CD14-positive monocyte (primary cell): ENCODE results near the gene SPATA20. TPM values are rescaled to one million over a fixed set of nuclear protein-coding genes. Genes with fewer than 3 reads are reported as not detected.

Experiments
- DNase-seq, 3 donors: peaks; one replicate each; pipeline ENCODE4 v3.0.0-alpha.2; 2011 to 2022
- H2AFZ ChIP-seq: 2 replicates; pipeline ENCODE4 v1.6.0; 2012; ENCODE audit warnings: mild to moderate bottlenecking, low read depth, low read length, inconsistent platforms; ENCODE audit not compliant: insufficient read depth, poor library complexity, severe bottlenecking
- H3K27ac ChIP-seq, 2 donors: 1 replicate in 1 of 2; 2 replicates in 1 of 2; pipeline ENCODE4 v1.5.1; 2012 to 2013; ENCODE audit warnings: low read length in 2 of 2, control low read depth in 1 of 2, inconsistent platforms in 1 of 2, low read depth in 1 of 2, mild to moderate bottlenecking in 1 of 2
- H3K27me3 ChIP-seq, 2 donors: one replicate each; pipeline versions ENCODE4 v1.6.0 to v1.6.1; 2011 to 2013; ENCODE audit warnings: low read length in 2 of 2; ENCODE audit not compliant: control insufficient read depth in 2 of 2, insufficient read depth in 2 of 2
- H3K36me3 ChIP-seq, 2 donors: replicated peaks in 1 of 2; 1 replicate in 1 of 2; 2 replicates in 1 of 2; pipeline versions ENCODE4 v1.5.1 to v1.6.1; 2012 to 2013; ENCODE audit warnings: low read length in 2 of 2, control low read depth in 1 of 2, inconsistent platforms in 1 of 2, mild to moderate bottlenecking in 1 of 2; ENCODE audit not compliant: insufficient read depth in 2 of 2, control insufficient read depth in 1 of 2
- H3K4me1 ChIP-seq, 2 donors: 1 replicate in 1 of 2; 2 replicates in 1 of 2; pipeline versions ENCODE4 v1.5.1 to v1.6.1; 2012 to 2013; ENCODE audit warnings: low read length in 2 of 2, control low read depth in 1 of 2, inconsistent platforms in 1 of 2, mild to moderate bottlenecking in 1 of 2, moderate library complexity in 1 of 2; ENCODE audit not compliant: insufficient read depth in 2 of 2, control insufficient read depth in 1 of 2
- H3K4me2 ChIP-seq: replicated peaks from 2 replicates; pipeline ENCODE3; 2012; ENCODE audit warnings: low read length, moderate library complexity, mild to moderate bottlenecking; ENCODE audit not compliant: poor library complexity, severe bottlenecking; ENCODE audit errors: extremely low read depth
- H3K4me3 ChIP-seq, 3 experiments: fragments of 200-600 bp in 1 of 3; sonication (generic) in 1 of 3; replicated peaks in 1 of 3; 1 replicate in 2 of 3; 2 replicates in 1 of 3; pipeline ENCODE4 v1.5.1; 2011 to 2013; ENCODE audit warnings: low read length in 3 of 3, mild to moderate bottlenecking in 3 of 3, control low read depth in 2 of 3, low read depth in 2 of 3, inconsistent platforms in 1 of 3, moderate library complexity in 1 of 3
- H3K79me2 ChIP-seq: 2 replicates; pipeline ENCODE4 v1.6.0; 2012; ENCODE audit warnings: mild to moderate bottlenecking, control low read depth, inconsistent platforms, low read length, moderate library complexity; ENCODE audit not compliant: insufficient read depth
- H3K9ac ChIP-seq: 2 replicates; pipeline ENCODE4 v1.6.0; 2017; ENCODE audit warnings: low read length, mild to moderate bottlenecking; ENCODE audit not compliant: insufficient read depth, poor library complexity, severe bottlenecking
- H3K9me3 ChIP-seq, 2 donors: replicated peaks in 1 of 2; 1 replicate in 1 of 2; 2 replicates in 1 of 2; pipeline versions ENCODE4 v1.5.1 to v1.6.1; 2012 to 2013; ENCODE audit warnings: low read length in 2 of 2, control low read depth in 1 of 2; ENCODE audit not compliant: control insufficient read depth in 1 of 2, insufficient read depth in 1 of 2
- H4K20me1 ChIP-seq: 2 replicates; pipeline ENCODE4 v1.6.0; 2012; ENCODE audit warnings: mild to moderate bottlenecking, low read length, control low read depth, moderate library complexity; ENCODE audit not compliant: insufficient read depth
- H3K27ac Mint-ChIP-seq, 7 donors: one replicate each; pipeline ENCODE4 v1.8.0; 2020; ENCODE audit warnings: mild to moderate bottlenecking in 7 of 7, mixed read lengths in 7 of 7, moderate library complexity in 6 of 7, inconsistent platforms in 2 of 7
- H3K27me3 Mint-ChIP-seq, 3 donors: one replicate each; pipeline ENCODE4 v1.8.0; 2021 to 2022; ENCODE audit warnings: low read depth in 3 of 3, mild to moderate bottlenecking in 3 of 3, mixed read lengths in 3 of 3, moderate library complexity in 3 of 3, inconsistent platforms in 1 of 3
- H3K36me3 Mint-ChIP-seq, 2 donors: one replicate each; pipeline ENCODE4 v1.8.0; 2020; ENCODE audit warnings: mixed read lengths in 2 of 2, inconsistent platforms in 1 of 2, mild to moderate bottlenecking in 1 of 2
- H3K4me1 Mint-ChIP-seq: one replicate; pipeline ENCODE4 v1.8.0; 2020; ENCODE audit warnings: mild to moderate bottlenecking, mixed read lengths
- H3K4me3 Mint-ChIP-seq, 2 donors: one replicate each; pipeline ENCODE4 v1.8.0; 2020; ENCODE audit warnings: mild to moderate bottlenecking in 2 of 2, mixed read lengths in 2 of 2, moderate library complexity in 1 of 2
- H3K9me3 Mint-ChIP-seq, 7 donors: one replicate each; pipeline ENCODE4 v1.8.0; 2020 to 2022; ENCODE audit warnings: mixed read lengths in 7 of 7, mild to moderate bottlenecking in 6 of 7, moderate library complexity in 6 of 7, inconsistent platforms in 2 of 7
- CTCF ChIP-seq: fragments of 200-600 bp; IDR thresholded peaks from one replicate; pipeline ENCODE4 v1.8.0; 2022; ENCODE audit warnings: antibody characterized with exemption, mild to moderate bottlenecking
- WGBS: methylation state at CpG from one replicate; pipeline ENCODE4 v1.1.5; 2013; ENCODE audit warnings: missing lambda C conversion rate; ENCODE audit not compliant: insufficient coverage; 5-methylcytosine and 5-hydroxymethylcytosine counted together
- intact Hi-C, 2 donors: fragments of 100-400 bp; cut with micrococcal nuclease; formaldehyde crosslinking; loops; one replicate each; pipeline versions ENCODE4 v1.15.0 to v1.15.1; 2023
- polyA plus RNA-seq, 3 donors: library from polyadenylated mRNA; depleted of rRNA in 1 of 3; unstranded in 2 of 3; stranded (reverse) in 1 of 3; fragments of 300-500 nt in 2 of 3; fragments of >200 nt in 1 of 3; fragmentation: Illumina TruSeq in 2 of 3; gene quantifications; 1 replicate in 2 of 3; 2 replicates in 1 of 3; pipeline ENCODE4 v1.2.3, GENCODE V29; 2012 to 2021

Gene SPATA20
- polyA plus RNA-seq, 3 donors, result 9.3 to 37.8 (median 12.2) TPM

GRCh38 chr17:50531428-50532025 lies 15.4 kb upstream of the SPATA20 start:
- Histone ChIP-seq H3K79me2 (no peaks in the 10 kb centered on the region), H3K4me3 (no peak overlapping the region), H3K27me3 (peaks cover 19 to 34% of the 10 kb centered on the region in 2 donors), H2AFZ (no peak overlapping the region), H4K20me1 (no peaks in the 10 kb centered on the region), H3K4me2 (no peak overlapping the region), H3K9ac (no peak overlapping the region), H3K27ac (no peak overlapping the region), H3K9me3 (no peaks in the 10 kb centered on the region), H3K4me1 (peaks cover 25 to 41% of the 10 kb centered on the region in 2 donors), H3K36me3 (no peaks in the 10 kb centered on the region)
- Mint-ChIP-seq H3K36me3 (peaks cover 0 to 7% of the 10 kb centered on the region in 2 donors), H3K4me3 (no peak overlapping the region), H3K27ac (no peak overlapping the region), H3K4me1 (peaks cover 40% of the 10 kb centered on the region), H3K27me3 (peaks cover 38 to 51% (median 47%) of the 10 kb centered on the region in 3 donors), H3K9me3 (peaks cover 0 to 6% (median 2%) of the 10 kb centered on the region in 7 donors)
- TF ChIP-seq CTCF, result no peak
- WGBS, result 90% methylated on average over 4 of the region's 6 CpGs
- peak in 1 of 3 donors; percentile 44 for DNase-seq
- intact Hi-C loops, result no loop called here

- no peak within 1 kb of the TSS for H2AFZ ChIP-seq
- intact Hi-C loops, result no loop called here
- peak within 1 kb of the TSS; percentile 41 to 77 for H3K4me3 Mint-ChIP-seq
- peaks cover 19 to 34% of the 10 kb centered on the region in 2 donors for H3K27me3 ChIP-seq
- no peak within 1 kb of the TSS for H3K4me2 ChIP-seq
- H3K9ac ChIP-seq, result no peak within 1 kb of the TSS
- peaks cover 0 to 7% of the 10 kb centered on the region in 2 donors for H3K36me3 Mint-ChIP-seq
- no peaks in the 10 kb centered on the region for H3K79me2 ChIP-seq
- peak within 1 kb of the TSS in 1 of 7 donors; percentile 18 for H3K27ac Mint-ChIP-seq
- WGBS, result 4% methylated on average over 19 of the region's 21 CpGs
- H3K27ac ChIP-seq, result no peak within 1 kb of the TSS
- H3K9me3 ChIP-seq, result no peaks in the 10 kb centered on the region
- H3K4me1 Mint-ChIP-seq, result peaks cover 35% of the 10 kb centered on the region
- no peaks in the 10 kb centered on the region for H3K36me3 ChIP-seq
- DNase-seq, result no peak
- TF ChIP-seq CTCF, result no peak
- peaks cover 20 to 36% of the 10 kb centered on the region in 2 donors for H3K4me1 ChIP-seq
- peaks cover 38 to 51% (median 47%) of the 10 kb centered on the region in 3 donors for H3K27me3 Mint-ChIP-seq
- no peaks in the 10 kb centered on the region for H4K20me1 ChIP-seq
- H3K4me3 ChIP-seq, result no peak within 1 kb of the TSS
- H3K9me3 Mint-ChIP-seq, result peaks cover 0 to 6% (median 2%) of the 10 kb centered on the region in 7 donors
Measured at GRCh38 chr17:50532452-50533024, 14.4 kb upstream of the SPATA20 start, which contains the start of gene EPN3. Gene EPN3, plus strand, starts transcription at chr17:50532735. Its CDS starts 3,822 bp downstream, at chr17:50536557.
